Measurements from ENCODE around the gene DPM2.

DNA sequence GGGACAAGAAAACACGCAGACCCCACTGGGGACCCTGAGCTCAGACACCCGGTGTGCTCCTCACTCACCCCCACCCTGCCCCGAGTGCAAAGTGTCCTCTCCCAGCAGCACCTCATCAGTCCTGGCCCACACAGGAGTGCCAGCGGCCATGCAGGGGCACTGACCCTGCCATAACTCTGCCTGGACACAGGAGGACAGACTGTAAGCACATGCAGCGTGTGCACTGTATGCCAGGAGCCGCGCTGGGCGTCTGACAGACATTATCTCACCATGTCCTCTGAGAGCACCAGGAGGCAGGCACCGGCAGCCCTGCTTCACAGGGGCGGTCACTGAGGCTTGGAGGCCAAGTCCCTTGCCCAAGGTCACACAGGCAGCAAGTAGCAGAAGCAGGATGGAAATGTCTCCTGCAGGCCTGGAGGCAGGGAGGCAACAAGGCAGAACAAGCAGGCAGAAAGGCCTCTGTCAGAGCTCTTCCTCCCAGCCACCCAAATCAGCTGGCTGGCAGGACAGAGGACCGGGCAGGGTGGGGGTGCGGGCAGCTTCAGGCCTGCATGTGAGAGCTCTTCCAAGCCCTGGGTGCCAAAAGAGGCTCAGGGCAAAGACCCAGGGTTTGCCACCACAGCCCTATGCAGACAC lies 34.7 kb upstream of the DPM2 start:
- TF ChIP-seq, protein P1, sequence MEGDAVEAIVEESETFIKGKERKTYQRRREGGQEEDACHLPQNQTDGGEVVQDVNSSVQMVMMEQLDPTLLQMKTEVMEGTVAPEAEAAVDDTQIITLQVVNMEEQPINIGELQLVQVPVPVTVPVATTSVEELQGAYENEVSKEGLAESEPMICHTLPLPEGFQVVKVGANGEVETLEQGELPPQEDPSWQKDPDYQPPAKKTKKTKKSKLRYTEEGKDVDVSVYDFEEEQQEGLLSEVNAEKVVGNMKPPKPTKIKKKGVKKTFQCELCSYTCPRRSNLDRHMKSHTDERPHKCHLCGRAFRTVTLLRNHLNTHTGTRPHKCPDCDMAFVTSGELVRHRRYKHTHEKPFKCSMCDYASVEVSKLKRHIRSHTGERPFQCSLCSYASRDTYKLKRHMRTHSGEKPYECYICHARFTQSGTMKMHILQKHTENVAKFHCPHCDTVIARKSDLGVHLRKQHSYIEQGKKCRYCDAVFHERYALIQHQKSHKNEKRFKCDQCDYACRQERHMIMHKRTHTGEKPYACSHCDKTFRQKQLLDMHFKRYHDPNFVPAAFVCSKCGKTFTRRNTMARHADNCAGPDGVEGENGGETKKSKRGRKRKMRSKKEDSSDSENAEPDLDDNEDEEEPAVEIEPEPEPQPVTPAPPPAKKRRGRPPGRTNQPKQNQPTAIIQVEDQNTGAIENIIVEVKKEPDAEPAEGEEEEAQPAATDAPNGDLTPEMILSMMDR (IDR thresholded peaks at IDR 0.05; ENCODE audit: insufficient read depth, low read depth, low read length): no peak
- TF ChIP-seq EZH2 (IDR thresholded peaks at IDR 0.05; ENCODE audit: insufficient read depth, low read length): no peak
